ENCODE data around the gene DBET. TPM values are rescaled to one million over a fixed set of nuclear protein-coding genes. Genes with fewer than 3 reads are reported as not detected.
"Not testable (repeated sequence)": the region's sequence is repeated elsewhere in the genome, so short reads cannot be mapped to it uniquely, and the experiment has no call there.

DBET gene
- total RNA-seq, 2 donors from 2014 or later: not detected

DNA sequence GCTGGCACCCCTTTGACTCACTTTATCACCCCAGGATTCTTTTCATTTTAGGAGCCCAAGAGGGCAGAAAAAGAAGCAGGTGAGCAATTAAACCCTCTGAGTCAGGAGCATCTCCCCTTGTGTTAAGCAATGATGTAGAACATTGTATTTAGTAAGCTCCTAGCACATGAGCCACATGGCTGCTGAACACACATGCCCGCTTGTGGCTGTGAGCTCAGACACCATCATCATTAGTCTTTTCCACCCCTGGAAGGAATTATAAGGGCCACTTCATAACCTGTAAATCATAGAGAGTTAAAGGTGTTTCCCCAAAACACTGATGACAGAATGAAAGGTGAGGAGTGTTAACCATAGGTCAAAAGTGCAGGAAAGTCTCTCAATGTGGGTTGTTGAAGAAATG is 37.2 kb downstream of the DBET start:
- not testable (repeated sequence) for H3K4me3 ChIP-seq (ENCODE audit: low read length); H3K27me3 Mint-ChIP-seq (ENCODE audit: insufficient read depth); H3K27ac ChIP-seq (ENCODE audit: low read depth, low read length); H3K27ac Mint-ChIP-seq; H3K9ac ChIP-seq (ENCODE audit: extremely low read depth, low read length, poor library complexity, severe bottlenecking); H3K4me1 ChIP-seq (ENCODE audit: control insufficient read depth, insufficient read depth, low read length); DNase-seq; H3K4me3 Mint-ChIP-seq; H3K36me3 ChIP-seq (ENCODE audit: control insufficient read depth, insufficient read depth, low read length); H3K27me3 ChIP-seq (ENCODE audit: control insufficient read depth, insufficient read depth, low read length, poor library complexity, severe bottlenecking); H3K9me3 ChIP-seq (ENCODE audit: control insufficient read depth, low read length); H3K36me3 Mint-ChIP-seq (ENCODE audit: low read depth); H3K4me1 Mint-ChIP-seq; H3K9me3 Mint-ChIP-seq
- WGBS, 2 experiments (ENCODE audit: insufficient coverage in 1 of 2, insufficient read length in 1 of 2): no CpG with 5 or more reads among the region's 1 CpG

DNA sequence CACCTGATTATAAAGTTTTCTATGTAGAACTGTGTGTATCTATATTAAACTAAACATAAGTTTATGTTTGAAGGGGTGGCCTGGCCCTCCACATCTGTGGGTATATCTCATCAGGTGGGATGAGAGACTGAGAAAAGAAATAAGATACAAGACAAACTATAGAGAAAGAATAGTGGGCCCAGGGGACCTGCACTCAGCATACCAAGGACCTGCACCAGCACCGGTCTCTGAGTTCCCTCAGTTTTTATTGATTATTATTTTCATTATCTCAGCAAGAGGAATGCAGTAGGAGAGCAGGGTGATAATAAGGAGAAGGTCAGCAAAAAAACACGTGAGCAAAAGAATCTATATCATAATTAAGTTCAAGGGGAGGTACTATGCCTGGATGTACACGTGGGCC is 41.9 kb downstream of the DBET start:
- not testable (repeated sequence) for DNase-seq; H3K27me3 Mint-ChIP-seq (ENCODE audit: insufficient read depth); H3K27ac Mint-ChIP-seq; H3K9me3 Mint-ChIP-seq; H3K4me3 ChIP-seq (ENCODE audit: low read length); H3K27me3 ChIP-seq (ENCODE audit: control insufficient read depth, insufficient read depth, low read length, poor library complexity, severe bottlenecking); H3K9ac ChIP-seq (ENCODE audit: extremely low read depth, low read length, poor library complexity, severe bottlenecking); H3K36me3 Mint-ChIP-seq (ENCODE audit: low read depth); H3K36me3 ChIP-seq (ENCODE audit: control insufficient read depth, insufficient read depth, low read length); H3K4me1 Mint-ChIP-seq; H3K27ac ChIP-seq (ENCODE audit: low read depth, low read length); H3K4me1 ChIP-seq (ENCODE audit: control insufficient read depth, insufficient read depth, low read length); H3K4me3 Mint-ChIP-seq
- WGBS, 2 experiments (ENCODE audit: insufficient coverage in 1 of 2, insufficient read length in 1 of 2): 40 to 50% methylated on average over 3 of the region's 3 CpGs
- peaks cover 53% of the 10 kb centered on the region for H3K9me3 ChIP-seq (ENCODE audit: control insufficient read depth, low read length)

DNA sequence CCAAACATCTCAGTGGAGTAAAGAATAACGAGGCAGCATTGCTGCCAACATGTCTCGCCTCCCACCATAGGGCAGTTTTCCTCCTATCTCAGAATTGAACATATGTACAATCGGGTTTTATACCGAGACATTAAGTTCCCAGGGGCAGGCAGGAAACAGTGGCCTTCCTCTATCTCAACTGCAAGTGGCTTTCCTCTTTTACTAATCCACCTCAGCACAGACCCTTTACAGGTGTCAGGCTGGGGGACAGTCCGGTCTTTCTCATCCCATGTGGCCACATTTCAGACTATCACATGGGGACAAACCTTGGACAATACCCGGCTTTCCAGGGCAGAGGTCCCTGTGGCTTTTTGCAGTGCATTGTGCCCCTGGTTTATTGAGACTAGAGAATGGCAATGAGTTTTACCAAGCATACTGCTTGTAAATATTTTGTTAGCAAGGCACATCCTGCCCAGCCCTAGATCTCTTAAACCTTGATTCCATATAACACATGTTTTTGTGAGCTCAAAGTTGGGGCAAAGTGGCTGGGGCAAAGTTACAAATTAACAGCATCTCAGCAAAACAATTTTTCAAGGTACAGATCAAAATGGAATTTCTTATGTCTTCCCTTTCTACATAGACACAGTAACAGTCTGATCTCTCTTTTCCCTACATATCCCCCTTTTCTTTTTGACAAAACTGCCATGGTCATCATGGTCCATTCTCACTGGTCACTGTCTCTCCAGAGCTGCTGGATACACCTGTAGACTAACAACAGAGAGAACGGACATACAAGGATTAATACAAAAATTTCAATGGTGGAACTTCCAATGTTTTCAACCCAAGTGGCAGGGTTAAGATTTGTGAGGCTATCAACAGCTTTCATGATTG is 42.5 kb downstream of the DBET start:
- H3K27ac ChIP-seq (ENCODE audit: low read depth, low read length); H3K27me3 Mint-ChIP-seq (ENCODE audit: insufficient read depth); H3K27me3 ChIP-seq (ENCODE audit: control insufficient read depth, insufficient read depth, low read length, poor library complexity, severe bottlenecking); H3K36me3 Mint-ChIP-seq (ENCODE audit: low read depth); H3K9ac ChIP-seq (ENCODE audit: extremely low read depth, low read length, poor library complexity, severe bottlenecking); H3K4me1 ChIP-seq (ENCODE audit: control insufficient read depth, insufficient read depth, low read length); H3K36me3 ChIP-seq (ENCODE audit: control insufficient read depth, insufficient read depth, low read length); H3K4me1 Mint-ChIP-seq; H3K9me3 Mint-ChIP-seq; H3K4me3 Mint-ChIP-seq; H3K27ac Mint-ChIP-seq: not testable (repeated sequence)
- peak overlapping the region; percentile 11 for H3K4me3 ChIP-seq (ENCODE audit: low read length)
- 48 to 58% methylated on average over 7 of the region's 7 CpGs for WGBS, 2 experiments (ENCODE audit: insufficient coverage in 1 of 2, insufficient read length in 1 of 2)
- H3K9me3 ChIP-seq (ENCODE audit: control insufficient read depth, low read length): peaks cover 59% of the 10 kb centered on the region
- DNase-seq: peak; percentile 28

DNA sequence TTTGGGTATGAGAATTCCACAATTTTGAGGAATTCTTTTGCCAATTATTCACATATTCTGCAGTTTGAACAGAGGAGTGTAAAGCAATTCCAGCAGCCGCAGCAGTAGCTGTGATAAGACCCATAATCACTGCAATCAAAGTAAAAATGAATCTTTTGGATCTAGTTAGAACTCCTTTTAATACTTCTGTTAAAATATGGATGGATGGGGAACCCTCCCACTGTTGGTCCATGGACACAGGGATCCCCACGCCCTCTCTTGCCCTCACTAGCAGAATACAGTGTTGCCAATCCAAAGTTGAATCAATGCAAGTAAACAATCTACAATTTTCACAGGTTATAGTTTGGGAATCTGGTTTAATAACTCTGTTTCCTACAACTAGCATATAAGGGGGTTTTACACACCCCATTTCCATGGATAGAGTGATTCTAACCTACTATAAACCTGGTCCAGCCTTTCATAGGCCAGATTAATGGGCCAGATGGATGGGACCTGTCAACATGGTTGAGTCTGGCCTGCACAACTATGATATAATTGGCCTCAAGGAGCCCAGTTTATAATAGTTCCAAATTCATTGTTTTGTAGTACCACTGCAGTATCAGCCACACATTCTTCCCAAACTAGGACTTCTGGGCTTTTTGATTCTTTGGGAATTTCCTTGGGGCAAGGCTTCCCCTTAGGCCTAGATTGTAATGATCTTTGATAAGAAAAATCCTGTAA is 43.6 kb downstream of the DBET start:
- not testable (repeated sequence) for H3K4me1 Mint-ChIP-seq; H3K27me3 ChIP-seq (ENCODE audit: control insufficient read depth, insufficient read depth, low read length, poor library complexity, severe bottlenecking); H3K36me3 Mint-ChIP-seq (ENCODE audit: low read depth); H3K27ac ChIP-seq (ENCODE audit: low read depth, low read length); H3K9me3 Mint-ChIP-seq; H3K4me3 Mint-ChIP-seq; H3K27me3 Mint-ChIP-seq (ENCODE audit: insufficient read depth); H3K9ac ChIP-seq (ENCODE audit: extremely low read depth, low read length, poor library complexity, severe bottlenecking); H3K36me3 ChIP-seq (ENCODE audit: control insufficient read depth, insufficient read depth, low read length); H3K27ac Mint-ChIP-seq; H3K4me1 ChIP-seq (ENCODE audit: control insufficient read depth, insufficient read depth, low read length)
- peak; percentile 34 for DNase-seq
- H3K9me3 ChIP-seq (ENCODE audit: control insufficient read depth, low read length): peaks cover 68% of the 10 kb centered on the region
- 40 to 46% methylated on average over 2 of the region's 2 CpGs for WGBS, 2 experiments (ENCODE audit: insufficient coverage in 1 of 2, insufficient read length in 1 of 2)
- peak overlapping the region; percentile 11 for H3K4me3 ChIP-seq (ENCODE audit: low read length)

DNA sequence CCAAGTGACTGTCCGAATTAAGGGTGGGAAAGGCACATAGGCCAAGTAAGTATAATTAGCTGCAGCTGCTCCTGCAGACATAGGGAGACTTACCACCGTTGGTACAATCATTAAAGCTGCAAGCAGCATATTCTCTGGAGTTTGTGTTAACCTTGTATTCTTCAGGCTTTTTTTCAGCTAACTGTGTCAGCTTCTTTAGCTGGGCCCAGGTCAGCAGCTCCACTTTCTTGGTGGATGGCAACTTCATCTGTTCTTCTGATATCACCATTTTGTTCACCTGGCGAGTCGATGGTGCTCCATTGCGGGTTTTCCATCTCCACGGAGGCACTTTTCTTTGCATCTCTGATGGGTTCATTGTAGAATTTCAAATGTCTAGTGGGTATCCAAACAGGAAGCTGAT is 44.5 kb downstream of the DBET start:
- not testable (repeated sequence) for H3K4me1 Mint-ChIP-seq; H3K36me3 Mint-ChIP-seq (ENCODE audit: low read depth); H3K27me3 ChIP-seq (ENCODE audit: control insufficient read depth, insufficient read depth, low read length, poor library complexity, severe bottlenecking); H3K4me3 Mint-ChIP-seq; H3K9me3 Mint-ChIP-seq; H3K27ac ChIP-seq (ENCODE audit: low read depth, low read length); H3K27me3 Mint-ChIP-seq (ENCODE audit: insufficient read depth); H3K4me1 ChIP-seq (ENCODE audit: control insufficient read depth, insufficient read depth, low read length); H3K27ac Mint-ChIP-seq; H3K9ac ChIP-seq (ENCODE audit: extremely low read depth, low read length, poor library complexity, severe bottlenecking); H3K36me3 ChIP-seq (ENCODE audit: control insufficient read depth, insufficient read depth, low read length)
- 71 to 74% methylated on average over 6 of the region's 6 CpGs for WGBS, 2 experiments (ENCODE audit: insufficient coverage in 1 of 2, insufficient read length in 1 of 2)
- DNase-seq: peak; percentile 30
- peak overlapping the region; percentile 0 for H3K4me3 ChIP-seq (ENCODE audit: low read length)
- H3K9me3 ChIP-seq (ENCODE audit: control insufficient read depth, low read length): peaks cover 68% of the 10 kb centered on the region

DNA sequence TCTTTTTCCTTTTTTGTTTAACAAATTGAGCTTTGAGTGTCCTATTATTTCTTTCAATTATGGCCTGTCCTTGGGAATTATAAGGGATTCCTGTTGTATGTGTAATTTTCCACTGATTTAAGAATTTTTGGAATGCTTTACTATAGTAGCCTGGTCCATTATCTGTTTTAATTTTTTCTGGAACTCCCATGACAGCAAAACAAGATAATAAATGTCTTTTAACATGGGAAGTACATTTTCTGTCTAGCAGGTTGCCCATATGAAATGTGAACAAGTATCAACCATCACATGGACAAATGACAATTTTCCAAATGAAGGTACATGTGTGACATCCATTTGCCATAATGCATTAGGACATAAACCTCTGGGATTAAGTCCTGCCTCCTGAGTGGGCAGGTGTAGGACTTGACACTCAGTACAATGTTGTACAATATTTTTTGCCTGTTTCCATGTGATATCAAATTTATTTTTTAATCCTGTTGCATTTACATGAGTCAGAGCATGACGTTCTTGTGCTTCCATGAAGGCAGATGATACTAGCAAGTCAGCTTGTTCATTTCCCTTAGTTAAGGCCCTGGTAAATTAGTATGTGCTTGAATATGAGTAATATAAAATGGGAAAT is 45.2 kb downstream of the DBET start:
- not testable (repeated sequence) for H3K27me3 ChIP-seq (ENCODE audit: control insufficient read depth, insufficient read depth, low read length, poor library complexity, severe bottlenecking); H3K9ac ChIP-seq (ENCODE audit: extremely low read depth, low read length, poor library complexity, severe bottlenecking); H3K4me1 Mint-ChIP-seq; H3K27ac Mint-ChIP-seq; H3K36me3 Mint-ChIP-seq (ENCODE audit: low read depth); H3K4me3 Mint-ChIP-seq; H3K9me3 Mint-ChIP-seq; H3K4me1 ChIP-seq (ENCODE audit: control insufficient read depth, insufficient read depth, low read length); H3K27ac ChIP-seq (ENCODE audit: low read depth, low read length); H3K36me3 ChIP-seq (ENCODE audit: control insufficient read depth, insufficient read depth, low read length); H3K27me3 Mint-ChIP-seq (ENCODE audit: insufficient read depth)
- DNase-seq: peak; percentile 12
- Histone ChIP-seq H3K4me3 (ENCODE audit: low read length) (peak overlapping the region; percentile 8), H3K9me3 (ENCODE audit: control insufficient read depth, low read length) (peaks cover 68% of the 10 kb centered on the region)
- WGBS, 2 experiments (ENCODE audit: insufficient coverage in 1 of 2, insufficient read length in 1 of 2): 44 to 48% methylated on average over 1 of the region's 1 CpG

Measured in endodermal cell (in vitro differentiated cells).